Neural cell (in vitro differentiated cells): ENCODE measurements around the gene SUPT3H.

ENCODE experiments used
- EP300 ChIP-seq: fragments of 450-650 bp; conservative IDR thresholded peaks from 2 replicates; pipeline ENCODE4 v1.6.1; 2014; ENCODE audit warnings: antibody characterized with exemption, mild to moderate bottlenecking, moderate library complexity; ENCODE audit not compliant: poor library complexity, severe bottlenecking
- EZH2 ChIP-seq: fragments of 200-600, 300-800 bp; shearing (Covaris generic), sonication (generic); IDR thresholded peaks from 2 replicates; pipeline ENCODE4 v1.6.1; 2014; ENCODE audit warnings: antibody characterized with exemption, low read length, borderline replicate concordance, mild to moderate bottlenecking; ENCODE audit not compliant: insufficient read depth, poor library complexity, severe bottlenecking
- MXI1 ChIP-seq: fragments of 450-650 bp; conservative IDR thresholded peaks from 2 replicates; pipeline ENCODE4 v1.6.1; 2014; ENCODE audit warnings: antibody characterized with exemption, mild to moderate bottlenecking; ENCODE audit not compliant: poor library complexity, severe bottlenecking
- POLR2AphosphoS5 ChIP-seq: IDR thresholded peaks from 2 replicates; pipeline ENCODE4 v1.6.1; 2012
- RAD21 ChIP-seq: fragments of 450-650 bp; conservative IDR thresholded peaks from 2 replicates; pipeline ENCODE4 v1.6.1; 2014; ENCODE audit warnings: antibody characterized with exemption, mild to moderate bottlenecking, moderate library complexity
- REST ChIP-seq: IDR thresholded peaks from 2 replicates; pipeline ENCODE4 v1.6.1; 2012; ENCODE audit warnings: borderline replicate concordance
- SMC3 ChIP-seq: fragments of 450-650 bp; conservative IDR thresholded peaks from 2 replicates; pipeline ENCODE4 v1.6.1; 2014; ENCODE audit warnings: antibody characterized with exemption, mild to moderate bottlenecking, moderate library complexity; ENCODE audit not compliant: poor library complexity
- TAF1 ChIP-seq: IDR thresholded peaks from 2 replicates; pipeline ENCODE4 v1.6.1; 2012; ENCODE audit warnings: low read depth
- TF ChIP-seq, protein P1 (sequence below): fragments of 450-650 bp; IDR thresholded peaks from 2 replicates; pipeline ENCODE4 v1.5.1; 2014; ENCODE audit warnings: antibody characterized with exemption, mild to moderate bottlenecking, moderate library complexity; ENCODE audit not compliant: poor library complexity, severe bottlenecking

DNA sequence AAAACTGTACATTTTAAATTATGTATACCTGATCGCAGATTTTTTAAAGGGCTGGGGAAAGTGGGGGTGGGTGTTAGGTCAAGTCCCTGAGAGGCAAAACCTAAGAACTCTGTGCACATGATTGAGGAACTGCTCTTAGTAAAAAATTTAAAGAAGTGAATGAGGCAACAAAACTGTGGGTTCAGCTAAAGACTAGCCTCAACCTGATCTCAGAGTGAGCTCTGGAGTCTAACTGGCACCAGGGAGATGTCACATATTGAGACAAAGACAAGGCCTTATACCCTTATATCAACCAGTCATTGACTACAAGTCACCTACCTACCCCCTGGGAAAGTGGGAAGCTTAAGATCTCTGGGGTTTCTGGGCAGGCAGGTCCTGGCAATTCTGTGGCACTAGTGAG lies 77.0 kb downstream of the SUPT3H start:
- TF ChIP-seq, protein P1, sequence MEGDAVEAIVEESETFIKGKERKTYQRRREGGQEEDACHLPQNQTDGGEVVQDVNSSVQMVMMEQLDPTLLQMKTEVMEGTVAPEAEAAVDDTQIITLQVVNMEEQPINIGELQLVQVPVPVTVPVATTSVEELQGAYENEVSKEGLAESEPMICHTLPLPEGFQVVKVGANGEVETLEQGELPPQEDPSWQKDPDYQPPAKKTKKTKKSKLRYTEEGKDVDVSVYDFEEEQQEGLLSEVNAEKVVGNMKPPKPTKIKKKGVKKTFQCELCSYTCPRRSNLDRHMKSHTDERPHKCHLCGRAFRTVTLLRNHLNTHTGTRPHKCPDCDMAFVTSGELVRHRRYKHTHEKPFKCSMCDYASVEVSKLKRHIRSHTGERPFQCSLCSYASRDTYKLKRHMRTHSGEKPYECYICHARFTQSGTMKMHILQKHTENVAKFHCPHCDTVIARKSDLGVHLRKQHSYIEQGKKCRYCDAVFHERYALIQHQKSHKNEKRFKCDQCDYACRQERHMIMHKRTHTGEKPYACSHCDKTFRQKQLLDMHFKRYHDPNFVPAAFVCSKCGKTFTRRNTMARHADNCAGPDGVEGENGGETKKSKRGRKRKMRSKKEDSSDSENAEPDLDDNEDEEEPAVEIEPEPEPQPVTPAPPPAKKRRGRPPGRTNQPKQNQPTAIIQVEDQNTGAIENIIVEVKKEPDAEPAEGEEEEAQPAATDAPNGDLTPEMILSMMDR: no peak
- TF ChIP-seq POLR2AphosphoS5 (no peak), EZH2 (no peak), EP300 (no peak), RAD21 (no peak), SMC3 (no peak), REST (no peak), TAF1 (no peak), MXI1 (no peak)
